ENCODE results near the gene MYD88. TPM values are rescaled to one million over a fixed set of nuclear protein-coding genes. Genes with fewer than 3 reads are reported as not detected.

The MYD88 gene
- total RNA-seq, 3 donors from 2014 or later: 39.5 to 81.7 (median 72.4) TPM

DNA sequence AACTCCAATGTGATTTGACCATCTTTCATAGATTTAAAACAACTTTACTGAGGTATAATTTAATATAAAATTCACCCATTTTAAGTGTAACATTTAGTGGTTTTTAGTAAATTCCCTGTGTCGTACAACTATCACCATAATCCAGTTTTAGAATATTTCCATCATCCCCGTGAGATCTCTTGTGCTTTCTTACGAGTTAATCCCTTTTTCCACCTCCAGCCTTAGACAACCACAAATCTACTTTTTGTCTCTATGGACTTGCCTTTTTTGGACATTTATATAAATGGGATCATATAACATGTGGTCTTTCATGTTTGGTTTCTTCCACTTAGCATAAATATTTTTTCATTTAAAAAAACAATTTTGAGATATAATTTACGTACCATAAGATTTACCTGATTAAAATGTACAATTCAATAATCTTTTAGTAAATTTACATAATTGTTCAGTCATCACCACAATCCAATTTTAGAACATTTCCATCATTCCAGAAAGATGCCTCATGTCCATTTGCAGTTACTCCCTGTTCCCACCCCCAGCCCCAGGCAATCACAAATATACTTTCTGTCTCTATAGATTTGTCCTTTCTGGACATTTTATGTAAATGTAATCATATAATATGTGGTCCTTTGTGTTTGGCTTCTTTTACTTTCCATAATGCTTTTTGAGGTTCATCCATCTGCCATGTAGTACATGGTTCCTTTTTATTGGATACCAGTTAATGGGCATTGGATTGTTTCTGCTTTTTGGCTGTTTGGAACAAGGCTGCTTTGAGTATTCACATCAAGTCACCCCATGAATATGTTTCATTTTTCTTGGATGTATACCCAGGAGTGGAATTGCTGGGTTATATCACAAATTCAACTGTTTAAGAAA, 29.9 kb downstream of the MYD88 start:
- Histone ChIP-seq H3K4me1 (ENCODE audit: low read depth) (peaks cover 9% of the 10 kb centered on the region), H3K4me3 (no peak overlapping the region), H3K9me3 (no peaks in the 10 kb centered on the region), H3K36me3 (ENCODE audit: low read depth) (no peaks in the 10 kb centered on the region)
- intact Hi-C loops (cut with DNase I, micrococcal nuclease): no loop called here
- TF ChIP-seq, protein P1, sequence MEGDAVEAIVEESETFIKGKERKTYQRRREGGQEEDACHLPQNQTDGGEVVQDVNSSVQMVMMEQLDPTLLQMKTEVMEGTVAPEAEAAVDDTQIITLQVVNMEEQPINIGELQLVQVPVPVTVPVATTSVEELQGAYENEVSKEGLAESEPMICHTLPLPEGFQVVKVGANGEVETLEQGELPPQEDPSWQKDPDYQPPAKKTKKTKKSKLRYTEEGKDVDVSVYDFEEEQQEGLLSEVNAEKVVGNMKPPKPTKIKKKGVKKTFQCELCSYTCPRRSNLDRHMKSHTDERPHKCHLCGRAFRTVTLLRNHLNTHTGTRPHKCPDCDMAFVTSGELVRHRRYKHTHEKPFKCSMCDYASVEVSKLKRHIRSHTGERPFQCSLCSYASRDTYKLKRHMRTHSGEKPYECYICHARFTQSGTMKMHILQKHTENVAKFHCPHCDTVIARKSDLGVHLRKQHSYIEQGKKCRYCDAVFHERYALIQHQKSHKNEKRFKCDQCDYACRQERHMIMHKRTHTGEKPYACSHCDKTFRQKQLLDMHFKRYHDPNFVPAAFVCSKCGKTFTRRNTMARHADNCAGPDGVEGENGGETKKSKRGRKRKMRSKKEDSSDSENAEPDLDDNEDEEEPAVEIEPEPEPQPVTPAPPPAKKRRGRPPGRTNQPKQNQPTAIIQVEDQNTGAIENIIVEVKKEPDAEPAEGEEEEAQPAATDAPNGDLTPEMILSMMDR (IDR thresholded peaks at IDR 0.05): no peak
- no peak for DNase-seq
- ATAC-seq: no peak

GRCh38 chr3:38169027-38169317, 30.5 kb downstream of the MYD88 start:
- Histone ChIP-seq H3K4me3 (no peak overlapping the region), H3K9me3 (no peaks in the 10 kb centered on the region), H3K36me3 (ENCODE audit: low read depth) (no peaks in the 10 kb centered on the region), H3K4me1 (ENCODE audit: low read depth) (peaks cover 7% of the 10 kb centered on the region)
- DNase-seq (no peak), ATAC-seq (no peak)
- TF ChIP-seq, protein P1 (IDR thresholded peaks at IDR 0.05): no peak
- intact Hi-C loops (cut with DNase I, micrococcal nuclease): no loop called here

DNA sequence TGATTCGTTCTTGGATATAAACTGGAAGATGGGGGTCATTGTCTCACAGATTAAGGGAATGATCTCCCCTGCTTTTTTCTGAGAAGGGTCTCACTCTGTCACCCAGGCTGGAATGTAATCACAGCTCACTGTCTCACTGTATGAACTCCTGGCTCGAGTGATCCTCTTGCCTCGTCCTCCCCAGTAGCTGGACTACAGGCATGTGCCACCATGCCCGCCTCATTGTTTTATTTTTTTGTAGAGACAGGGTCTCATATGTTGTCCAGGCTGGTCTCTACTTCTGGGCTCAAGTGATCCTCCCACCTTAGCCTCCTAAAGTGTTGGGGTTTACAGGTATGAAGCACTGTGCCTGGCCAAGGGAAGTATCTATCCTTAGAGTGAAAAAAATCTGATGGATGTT, 32.3 kb downstream of the MYD88 start:
- H3K36me3 ChIP-seq (ENCODE audit: low read depth): no peaks in the 10 kb centered on the region
- peaks cover 4% of the 10 kb centered on the region for H3K4me1 ChIP-seq (ENCODE audit: low read depth)
- H3K4me3 ChIP-seq: no peak overlapping the region
- H3K9me3 ChIP-seq: no peaks in the 10 kb centered on the region
- intact Hi-C loops (cut with DNase I, micrococcal nuclease): no loop called here
- ATAC-seq (no peak), DNase-seq (no peak)
- TF ChIP-seq, protein P1 (IDR thresholded peaks at IDR 0.05): no peak

- ATAC-seq (no peak), DNase-seq (no peak)
- TF ChIP-seq, protein P1 (IDR thresholded peaks at IDR 0.05): no peak
- H3K4me3 ChIP-seq: no peak overlapping the region
- peaks cover 2% of the 10 kb centered on the region for H3K4me1 ChIP-seq (ENCODE audit: low read depth)
- intact Hi-C loops (cut with DNase I, micrococcal nuclease): no loop called here
- H3K9me3 ChIP-seq: no peaks in the 10 kb centered on the region
- H3K36me3 ChIP-seq (ENCODE audit: low read depth): no peaks in the 10 kb centered on the region
These were observed 33.2 kb downstream of the MYD88 start for GRCh38 chr3:38171622-38172021.

DNA sequence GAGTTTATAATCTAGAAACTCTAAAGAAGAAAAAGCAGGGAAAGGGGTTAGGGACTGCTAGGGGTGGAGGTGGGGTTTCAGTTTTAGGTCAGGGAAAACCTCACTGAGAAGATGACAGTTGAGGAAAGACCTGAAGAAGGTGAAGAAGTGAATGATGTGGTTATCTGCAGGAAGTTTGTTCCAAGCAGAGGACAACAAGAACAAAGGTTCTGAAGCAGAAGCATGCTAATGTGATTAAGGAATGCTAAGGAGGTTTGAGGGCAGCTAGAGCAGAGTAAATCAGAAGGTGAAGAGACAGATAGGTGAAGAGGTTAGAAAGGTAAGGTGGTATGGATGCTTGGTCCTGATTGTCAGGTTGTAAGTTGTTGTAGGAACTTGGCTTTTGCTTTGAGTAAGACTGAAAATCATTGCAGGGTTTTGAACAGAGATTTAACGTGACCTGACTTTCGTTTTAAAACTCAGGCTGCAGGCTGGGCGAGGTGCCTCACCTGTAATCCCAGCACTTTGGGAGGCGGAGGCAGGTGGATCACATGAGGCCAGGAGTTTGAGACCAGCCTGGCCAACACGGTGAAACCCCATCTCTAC, 35.5 kb downstream of the MYD88 start:
- DNase-seq: no peak
- Histone ChIP-seq H3K9me3 (no peaks in the 10 kb centered on the region), H3K36me3 (ENCODE audit: low read depth) (no peaks in the 10 kb centered on the region), H3K4me3 (no peak overlapping the region), H3K4me1 (ENCODE audit: low read depth) (no peaks in the 10 kb centered on the region)
- TF ChIP-seq, protein P1 (IDR thresholded peaks at IDR 0.05): no peak
- ATAC-seq: peak; percentile 19
- intact Hi-C loops (cut with DNase I, micrococcal nuclease): no loop called here
